GM23248 (cell line): ENCODE data around the gene ZFAND5.

Experiments used
- EZH2 ChIP-seq: fragments of 200-600 bp; sonication (generic); IDR thresholded peaks from 2 replicates; pipeline ENCODE4 v1.6.1; 2018; ENCODE audit warnings: antibody characterized with exemption, mild to moderate bottlenecking; ENCODE audit not compliant: insufficient read depth, poor library complexity, severe bottlenecking
- EZH2phosphoT487 ChIP-seq: fragments of 200-600 bp; sonication (generic); IDR thresholded peaks from 2 replicates; pipeline ENCODE4 v1.6.1; 2018; ENCODE audit warnings: antibody characterized with exemption, moderate library complexity, mild to moderate bottlenecking, low read depth; ENCODE audit not compliant: insufficient read depth

DNA sequence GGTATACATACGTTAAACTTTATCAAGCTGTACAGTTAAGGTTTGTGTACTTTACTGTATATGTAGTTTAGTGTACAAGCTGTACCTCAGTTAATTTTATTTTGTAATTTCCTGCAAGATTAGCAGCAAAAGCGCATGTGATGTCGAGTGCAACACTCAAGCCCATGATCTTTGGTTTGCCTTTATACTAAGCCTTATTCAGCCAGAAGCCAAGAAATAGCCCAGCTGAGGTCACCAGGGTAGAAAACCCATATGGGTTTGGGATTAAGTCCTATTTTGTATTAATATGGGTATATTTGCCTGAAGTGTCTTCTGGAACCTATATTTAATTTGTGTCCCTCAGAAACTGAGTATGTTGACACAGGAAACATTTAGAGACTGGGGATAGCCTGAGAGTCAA lies 59.3 kb downstream of the ZFAND5 start:
- TF ChIP-seq EZH2phosphoT487 (no peak), EZH2 (no peak)
